ENCODE data around the gene COLEC11. TPM values are rescaled to one million over a fixed set of nuclear protein-coding genes. Genes with fewer than 3 reads are reported as not detected.

Gene COLEC11
- total and polyA plus RNA-seq, 2 of the 13 experiments (the other 11 are each of a cell fraction or from before 2014, with no cell fraction given): 1.5 to 3.0 TPM

GRCh38 chr2:3656762-3657721 is 62.1 kb downstream of the COLEC11 start (continued):
- TF ChIP-seq HMGXB3 (CRISPR knock-in tag; IDR thresholded peaks at IDR 0.05; ENCODE audit: borderline replicate concordance) (no peak), TARDBP (CRISPR knock-in tag; IDR thresholded peaks at IDR 0.05) (peak; percentile 15; the same call in 1 of the 2 replicates), ZHX1 (CRISPR knock-in tag; IDR thresholded peaks at IDR 0.05; ENCODE audit: low read depth) (0 out of 2 replicates have a peak, but pooled peaks have one; percentile 14), PHB2 (IDR thresholded peaks at IDR 0.05; ENCODE audit: partially characterized antibody) (no peak), ZNF3 (CRISPR knock-in tag; IDR thresholded peaks at IDR 0.05) (no peak), ZNF782 (CRISPR knock-in tag; IDR thresholded peaks at IDR 0.05; ENCODE audit: borderline replicate concordance) (no peak), GLI4 (CRISPR knock-in tag; IDR thresholded peaks at IDR 0.05; ENCODE audit: borderline replicate concordance) (no peak), ONECUT2 (CRISPR knock-in tag; IDR thresholded peaks at IDR 0.05) (no peak), SAP130 (CRISPR knock-in tag; IDR thresholded peaks at IDR 0.05; ENCODE audit: low read depth) (peak; percentile 67), TMF1 (CRISPR knock-in tag; IDR thresholded peaks at IDR 0.05; ENCODE audit: low read depth) (no peak), ZNF672 (CRISPR knock-in tag; IDR thresholded peaks at IDR 0.05) (0 out of 2 replicates have a peak, but pooled peaks have one; percentile 63), ARNT2 (CRISPR knock-in tag; IDR thresholded peaks at IDR 0.05; ENCODE audit: low read depth) (no peak), ZNF331 (CRISPR knock-in tag; IDR thresholded peaks at IDR 0.05) (peak; percentile 5; the same call in 1 of the 2 replicates), ZFP36L2 (CRISPR knock-in tag; IDR thresholded peaks at IDR 0.05) (no peak), SATB2 (CRISPR knock-in tag; IDR thresholded peaks at IDR 0.05) (no peak), MED13 (CRISPR knock-in tag; IDR thresholded peaks at IDR 0.05) (no peak), RBAK (CRISPR knock-in tag; IDR thresholded peaks at IDR 0.05) (no peak), DDIT3 (CRISPR knock-in tag; IDR thresholded peaks at IDR 0.05) (no peak), SAFB2 (CRISPR knock-in tag; IDR thresholded peaks at IDR 0.05; ENCODE audit: borderline replicate concordance, low read depth) (no peak; the same call in 1 of the 2 replicates), MBNL3 (CRISPR knock-in tag; conservative IDR thresholded peaks at IDR 0.05) (no peak), GLMP (CRISPR knock-in tag; IDR thresholded peaks at IDR 0.05; ENCODE audit: borderline replicate concordance) (no peak)
